Adrenal gland (tissue), 5 donors: ENCODE measurements around the gene TK2.

Experiments
- POLR2A ChIP-seq, 2 donors: fragments of 450-650 bp; IDR thresholded peaks; one replicate each; pipeline ENCODE4 v1.6.1; 2017; ENCODE audit warnings: antibody characterized with exemption in 2 of 2, mild to moderate bottlenecking in 2 of 2, moderate library complexity in 1 of 2
- TF ChIP-seq, protein P1 (sequence below), 6 experiments: fragments of 450-650 bp in 4 of 6; fragments of 200-600 bp in 2 of 6; sonication (generic) in 1 of 6; IDR thresholded peaks; 1 replicate in 5 of 6; 2 replicates in 1 of 6; pipeline versions ENCODE4 v1.5.1 to v1.8.0; 2016 to 2021; ENCODE audit warnings: antibody characterized with exemption in 6 of 6, mild to moderate bottlenecking in 2 of 6, moderate library complexity in 1 of 6
- donor health status: DM: no; HTN: no; CAD: no.

DNA sequence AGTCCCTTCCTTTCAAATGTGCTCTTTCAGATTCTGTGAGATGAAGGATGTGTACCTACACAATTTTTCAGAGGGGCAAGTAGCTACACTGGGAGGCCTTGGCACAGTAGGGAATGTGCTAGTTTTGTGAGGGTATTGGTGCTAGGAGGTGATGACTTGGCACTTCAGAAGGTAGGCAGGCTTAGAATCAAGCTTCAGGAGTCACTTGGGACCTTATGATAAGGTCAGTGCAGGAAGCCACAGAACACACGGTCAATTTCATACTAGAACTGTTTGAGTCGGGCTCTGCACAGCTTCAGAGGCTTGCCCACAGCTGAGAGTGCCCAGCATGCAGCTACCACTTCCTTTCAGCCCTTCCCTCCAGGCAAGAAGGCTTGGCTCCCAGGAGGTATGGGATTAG is 22.4 kb upstream of the TK2 start:
- TF ChIP-seq, protein P1, sequence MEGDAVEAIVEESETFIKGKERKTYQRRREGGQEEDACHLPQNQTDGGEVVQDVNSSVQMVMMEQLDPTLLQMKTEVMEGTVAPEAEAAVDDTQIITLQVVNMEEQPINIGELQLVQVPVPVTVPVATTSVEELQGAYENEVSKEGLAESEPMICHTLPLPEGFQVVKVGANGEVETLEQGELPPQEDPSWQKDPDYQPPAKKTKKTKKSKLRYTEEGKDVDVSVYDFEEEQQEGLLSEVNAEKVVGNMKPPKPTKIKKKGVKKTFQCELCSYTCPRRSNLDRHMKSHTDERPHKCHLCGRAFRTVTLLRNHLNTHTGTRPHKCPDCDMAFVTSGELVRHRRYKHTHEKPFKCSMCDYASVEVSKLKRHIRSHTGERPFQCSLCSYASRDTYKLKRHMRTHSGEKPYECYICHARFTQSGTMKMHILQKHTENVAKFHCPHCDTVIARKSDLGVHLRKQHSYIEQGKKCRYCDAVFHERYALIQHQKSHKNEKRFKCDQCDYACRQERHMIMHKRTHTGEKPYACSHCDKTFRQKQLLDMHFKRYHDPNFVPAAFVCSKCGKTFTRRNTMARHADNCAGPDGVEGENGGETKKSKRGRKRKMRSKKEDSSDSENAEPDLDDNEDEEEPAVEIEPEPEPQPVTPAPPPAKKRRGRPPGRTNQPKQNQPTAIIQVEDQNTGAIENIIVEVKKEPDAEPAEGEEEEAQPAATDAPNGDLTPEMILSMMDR (IDR thresholded peaks at IDR 0.05), result no peak
- no peak for TF ChIP-seq POLR2A (IDR thresholded peaks at IDR 0.05)
